Activated CD8-positive, alpha-beta T cell treated with anti-CD3 and anti-CD28 coated beads, Interleukin-2, amount 10 ng/mL, durations not matched to agents 7 days and 5 days (primary cell): ENCODE data around the gene DHRS3. TPM values are rescaled to one million over a fixed set of nuclear protein-coding genes. Genes with fewer than 3 reads are reported as not detected.
A peak's percentile ranks its signal among the peaks of the same experiment; 100 is the strongest.

Source experiments
- ATAC-seq: fragments of 150-1000 bp; cut with Tn5 transposase; one replicate; pipeline ENCODE4 v1.10.0; 2021; ENCODE audit warnings: moderate library complexity
- CTCF ChIA-PET: fragments of 350-600 bp; sonication (Branson Sonifier 250); formaldehyde crosslinking; loops from one replicate; lab custom pipeline; 2021; ENCODE audit warnings: antibody characterized with exemption; lab: Charles Lee
- POLR2A ChIA-PET: fragments of 350-600 bp; sonication (Branson Sonifier 250); formaldehyde crosslinking; loops from one replicate; lab custom pipeline; 2021; ENCODE audit warnings: antibody characterized with exemption; lab: Charles Lee
- DNase-seq: peaks from one replicate; pipeline ENCODE4 v3.0.0-alpha.2; 2020
- H3K27ac Mint-ChIP-seq: one replicate; pipeline ENCODE4 v1.8.0; 2021; ENCODE audit warnings: mild to moderate bottlenecking, mixed read lengths
- H3K27me3 Mint-ChIP-seq: one replicate; pipeline ENCODE4 v1.8.0; 2021; ENCODE audit warnings: low read depth, mixed read lengths
- H3K36me3 Mint-ChIP-seq: one replicate; pipeline ENCODE4 v1.8.0; 2021; ENCODE audit warnings: low read depth, mixed read lengths
- H3K4me1 Mint-ChIP-seq: one replicate; pipeline ENCODE4 v1.8.0; 2021; ENCODE audit warnings: low read depth, mixed read lengths
- H3K4me3 Mint-ChIP-seq: one replicate; pipeline ENCODE4 v1.8.0; 2021; ENCODE audit warnings: mild to moderate bottlenecking, mixed read lengths
- H3K9me3 Mint-ChIP-seq: one replicate; pipeline ENCODE4 v1.8.0; 2022; ENCODE audit warnings: mixed read lengths; ENCODE audit not compliant: insufficient read depth
- total RNA-seq, 2 experiments: library from RNA; stranded (reverse); gene quantifications; one replicate each; pipeline ENCODE4 v1.2.3, GENCODE V29; 2021

The DHRS3 gene
- total RNA-seq, 2 experiments from 2014 or later: 86.8 to 89.5 TPM

DNA sequence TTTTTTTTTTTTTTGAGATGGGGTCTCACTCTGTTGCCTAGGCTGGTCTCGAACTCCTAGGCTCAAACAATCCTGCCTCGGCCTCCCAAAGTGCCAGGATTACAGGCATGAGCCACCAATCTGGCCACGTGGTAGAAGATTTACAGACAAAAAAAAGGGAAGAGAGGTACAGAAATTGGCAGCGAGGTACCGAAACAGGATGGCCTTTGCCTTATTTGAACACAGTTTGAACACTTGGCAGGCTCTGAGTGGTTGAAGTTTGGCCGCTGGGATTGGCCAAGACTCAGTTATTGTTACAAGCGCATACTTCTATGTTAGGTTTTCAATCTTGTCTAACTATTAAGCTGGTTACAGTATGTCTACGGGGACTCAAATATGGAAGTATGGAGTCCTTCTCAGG lies 19.7 kb upstream of the DHRS3 start:
- ATAC-seq (no peak), DNase-seq (no peak)
- Mint-ChIP-seq H3K27ac (no peak overlapping the region), H3K4me1 (peaks cover 14% of the 10 kb centered on the region), H3K27me3 (no peaks in the 10 kb centered on the region), H3K9me3 (peaks cover 34% of the 10 kb centered on the region), H3K4me3 (no peak overlapping the region), H3K36me3 (peaks cover 2% of the 10 kb centered on the region)
- CTCF ChIA-PET: no interaction called here
- POLR2A ChIA-PET: no interaction called here

DNA sequence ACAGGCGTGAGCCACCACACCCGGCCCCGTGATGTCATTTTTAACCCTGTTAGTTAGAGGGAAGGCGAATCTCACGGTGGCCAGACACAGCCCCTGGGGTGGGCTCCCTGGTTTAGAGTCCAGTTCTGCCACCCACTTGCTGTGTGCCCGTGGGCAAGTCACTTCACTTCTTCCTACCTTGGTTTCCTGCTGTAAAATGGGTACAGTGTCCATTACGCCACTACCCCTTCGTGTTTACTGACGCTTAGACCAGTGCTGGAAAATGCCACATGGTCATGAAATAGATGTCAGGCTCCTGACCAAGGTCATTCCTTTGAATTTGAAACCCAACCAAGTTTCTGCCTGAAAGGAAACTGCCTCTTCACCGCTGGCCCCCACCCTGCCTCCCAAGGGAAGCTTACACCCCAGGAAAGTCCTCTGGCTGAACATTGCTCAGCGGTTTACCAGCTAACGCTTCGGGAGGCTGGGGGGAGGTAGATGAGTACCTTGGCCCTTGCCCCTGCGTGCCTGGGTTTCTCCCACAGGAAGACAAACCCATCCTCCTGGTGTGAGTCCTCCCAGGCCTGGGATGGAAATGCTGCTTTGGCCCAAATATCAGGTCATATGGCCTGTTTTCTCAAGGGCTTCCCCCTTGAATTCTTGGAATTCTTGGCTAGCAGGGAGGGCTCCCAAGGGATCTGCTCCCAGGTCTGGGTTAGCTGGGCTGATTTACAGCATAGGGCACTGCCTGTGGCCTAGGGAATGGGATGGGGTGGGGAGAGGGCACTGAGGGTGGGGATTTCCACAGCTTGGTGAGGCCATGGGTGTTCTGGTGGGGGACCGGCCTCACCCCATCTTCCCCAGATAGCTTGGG lies 18.3 kb upstream of the DHRS3 start:
- peaks cover 16% of the 10 kb centered on the region for H3K4me1 Mint-ChIP-seq
- H3K27me3 Mint-ChIP-seq: no peaks in the 10 kb centered on the region
- H3K4me3 Mint-ChIP-seq: no peak overlapping the region
- H3K9me3 Mint-ChIP-seq: peaks cover 29% of the 10 kb centered on the region
- no peak for DNase-seq
- ChIA-PET POLR2A (no interaction called here), CTCF (no interaction called here)
- no peak overlapping the region for H3K27ac Mint-ChIP-seq
- peaks cover 2% of the 10 kb centered on the region for H3K36me3 Mint-ChIP-seq
- no peak for ATAC-seq

DNA sequence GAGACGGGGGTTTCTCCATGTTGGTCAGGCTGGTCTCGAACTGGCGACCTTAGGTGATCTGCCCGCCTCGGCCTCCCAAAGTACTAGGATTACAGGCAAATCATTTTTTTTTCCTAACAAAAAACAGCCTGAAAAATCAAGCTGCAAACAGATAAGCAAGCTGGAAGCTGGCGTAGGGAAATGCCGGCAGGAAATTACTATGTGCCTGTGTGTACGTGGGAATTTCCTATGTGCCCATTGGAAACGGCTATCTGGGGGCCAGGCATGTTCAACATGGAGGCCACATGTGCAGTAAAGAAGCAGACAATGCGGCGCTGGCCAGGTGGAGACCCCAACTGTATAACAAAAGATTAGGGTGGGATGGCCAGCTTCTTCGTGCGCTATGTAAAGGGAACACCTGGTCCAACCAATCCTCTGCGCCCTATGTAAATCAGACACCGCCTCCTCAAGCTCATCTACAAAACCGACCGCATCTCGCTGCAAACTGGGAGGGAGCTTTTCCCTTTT lies 16.7 kb upstream of the DHRS3 start:
- ATAC-seq: no peak
- ChIA-PET CTCF (interaction anchor here (1.2 kb wide), 1 partner anchor 24 kb away, joined by 4 read pairs; no protein-coding TSS in a partner anchor), POLR2A (no interaction called here)
- Mint-ChIP-seq H3K4me1 (peaks cover 21% of the 10 kb centered on the region), H3K9me3 (peaks cover 16% of the 10 kb centered on the region), H3K36me3 (no peaks in the 10 kb centered on the region), H3K4me3 (no peak overlapping the region), H3K27me3 (peaks cover 3% of the 10 kb centered on the region), H3K27ac (no peak overlapping the region)
- DNase-seq: no peak

DNA sequence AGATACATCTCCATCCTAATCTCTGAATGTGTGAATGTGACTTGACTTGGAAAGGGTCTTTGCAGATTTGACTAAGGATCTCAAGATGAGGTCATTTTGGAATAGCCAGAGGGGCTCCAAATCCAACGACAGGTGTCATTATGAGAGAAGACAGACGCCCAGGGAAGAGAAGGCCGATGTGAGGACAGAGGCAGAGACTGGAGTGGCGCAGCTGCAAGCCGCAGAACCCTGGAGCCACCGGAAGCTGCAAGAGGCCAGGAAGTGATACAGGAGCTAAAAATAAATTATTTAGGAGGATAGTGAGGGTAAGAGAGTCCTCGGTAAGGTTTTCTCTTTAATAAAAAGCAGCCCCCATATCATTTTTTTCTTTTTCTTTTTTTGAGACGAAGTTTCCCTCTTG lies 16.1 kb upstream of the DHRS3 start:
- POLR2A ChIA-PET: no interaction called here
- Mint-ChIP-seq H3K9me3 (peaks cover 10% of the 10 kb centered on the region), H3K27me3 (peaks cover 4% of the 10 kb centered on the region), H3K4me3 (peak overlapping the region; percentile 4), H3K27ac (peak overlapping the region; percentile 26), H3K36me3 (no peaks in the 10 kb centered on the region), H3K4me1 (peaks cover 21% of the 10 kb centered on the region)
- CTCF ChIA-PET: interaction anchor here (1.2 kb wide), 1 partner anchor 25 kb away, joined by 4 read pairs; no protein-coding TSS in a partner anchor
- ATAC-seq (peak; percentile 49), DNase-seq (peak; percentile 30)

DNA sequence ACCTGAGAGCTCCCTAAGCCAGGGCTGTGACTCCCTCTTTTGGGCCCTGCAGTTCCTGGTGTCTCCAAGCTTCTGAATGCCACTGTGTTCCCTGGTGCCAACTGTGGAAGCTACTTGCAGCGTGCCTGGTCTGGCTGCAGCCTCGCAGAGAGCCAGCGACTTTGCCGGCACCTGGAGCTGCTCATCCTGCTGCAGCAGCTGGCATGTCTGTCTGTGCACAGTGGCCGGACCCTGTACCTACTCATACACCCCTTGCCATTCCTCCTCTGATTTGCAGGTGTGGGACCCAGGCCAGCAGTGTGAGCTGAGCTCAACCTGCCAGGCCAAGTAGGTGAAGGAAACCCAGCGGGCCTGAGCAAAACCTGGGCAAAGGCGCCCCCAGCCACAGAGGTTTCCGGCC lies 13.6 kb upstream of the DHRS3 start:
- Mint-ChIP-seq H3K36me3 (no peaks in the 10 kb centered on the region), H3K27ac (no peak overlapping the region), H3K4me3 (no peak overlapping the region), H3K4me1 (peaks cover 29% of the 10 kb centered on the region), H3K27me3 (peaks cover 5% of the 10 kb centered on the region), H3K9me3 (no peaks in the 10 kb centered on the region)
- DNase-seq (no peak), ATAC-seq (no peak)
- CTCF ChIA-PET: interaction anchor here (0.8 to 3.1 kb wide), 5 partner anchors 12 to 360 kb away, joined by 3 to 22 read pairs (median 4); no protein-coding TSS in a partner anchor
- POLR2A ChIA-PET: interaction anchor here (1.2 kb wide), 2 partner anchors 13 to 15 kb away, joined by 3 to 5 read pairs; partner anchors contain the start of gene DHRS3

DNA sequence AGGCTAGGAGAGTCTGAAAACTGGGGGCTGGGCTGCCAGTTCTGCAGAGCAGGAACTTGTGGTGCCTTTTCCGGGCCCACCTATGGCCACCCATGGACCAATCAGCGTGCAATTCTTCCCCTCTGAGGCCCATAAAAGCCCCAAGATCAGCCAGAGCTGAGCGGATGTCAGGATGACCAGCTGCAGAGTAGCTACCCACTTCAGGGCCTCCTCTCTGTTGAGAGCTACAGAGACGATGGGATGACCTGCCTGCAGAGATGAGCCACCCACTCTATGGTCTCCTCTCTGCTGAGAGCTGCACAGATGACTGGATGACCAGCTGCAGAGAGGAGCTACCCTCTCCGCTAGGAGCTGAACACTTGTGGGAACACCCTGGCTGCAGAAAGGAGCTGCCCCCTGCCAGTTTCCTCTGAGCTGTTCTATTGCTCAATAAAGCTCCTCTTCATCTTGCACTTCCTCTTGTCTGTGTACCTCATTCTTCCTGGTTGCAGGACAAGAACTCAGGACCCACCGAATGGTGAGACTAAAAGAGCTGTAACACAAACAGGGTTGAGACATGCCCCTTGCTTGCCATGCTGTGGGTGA lies 13.0 kb upstream of the DHRS3 start:
- DNase-seq: no peak

DNA sequence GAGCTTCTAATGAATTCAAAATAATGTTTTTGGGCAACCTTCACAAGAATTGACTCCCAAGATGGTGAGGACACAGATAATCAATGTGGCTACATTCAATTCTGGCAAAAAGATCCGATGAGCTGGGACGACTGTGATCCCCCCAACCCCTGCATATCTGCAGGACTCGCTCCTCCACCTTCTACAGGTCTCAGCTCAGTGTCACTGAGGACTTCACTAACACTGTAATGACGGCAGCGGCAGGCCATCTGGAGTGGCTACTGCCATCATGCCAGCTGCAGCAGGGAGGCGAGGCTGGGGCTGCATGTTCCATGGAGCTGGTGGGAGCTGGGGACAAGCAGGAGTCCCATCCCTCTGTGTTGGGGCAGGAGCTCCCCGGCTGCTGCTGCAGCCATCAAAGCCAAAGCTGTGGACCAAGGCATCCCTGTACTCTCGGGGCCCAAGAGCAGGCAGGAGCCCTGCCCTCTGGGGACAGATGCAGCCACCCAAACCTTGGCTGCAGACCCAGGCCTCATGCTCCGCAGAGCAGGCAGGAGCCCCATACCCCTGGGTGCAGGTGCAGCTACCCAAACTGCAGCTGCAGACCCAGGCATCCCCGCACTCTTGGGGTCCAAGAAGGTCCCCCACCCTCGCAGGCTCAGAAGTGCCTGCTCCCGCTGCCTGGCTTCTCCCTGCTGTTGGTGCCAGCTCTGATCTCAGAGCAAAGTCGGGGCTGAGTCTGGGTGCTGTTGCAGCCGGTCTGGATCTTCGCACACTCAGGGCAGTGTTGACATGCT lies 12.2 kb upstream of the DHRS3 start:
- Mint-ChIP-seq H3K9me3 (no peaks in the 10 kb centered on the region), H3K27me3 (peaks cover 5% of the 10 kb centered on the region), H3K4me3 (no peak overlapping the region), H3K36me3 (no peaks in the 10 kb centered on the region), H3K27ac (no peak overlapping the region), H3K4me1 (peaks cover 29% of the 10 kb centered on the region)
- DNase-seq (no peak), ATAC-seq (no peak)
- ChIA-PET POLR2A (interaction anchor here (1.1 kb wide), 1 partner anchor 11 kb away, joined by 3 read pairs; no protein-coding TSS in a partner anchor), CTCF (interaction anchor here (0.7 to 3.1 kb wide), 3 partner anchors 10 to 29 kb away, joined by 3 to 22 read pairs (median 4); no protein-coding TSS in a partner anchor)

More for the DNA sequence above, 13.0 kb upstream of the DHRS3 start:
- CTCF ChIA-PET: interaction anchor here (0.8 to 3.1 kb wide), 5 partner anchors 11 to 359 kb away, joined by 3 to 22 read pairs (median 4); no protein-coding TSS in a partner anchor
- no peak for ATAC-seq
- H3K4me1 Mint-ChIP-seq: peaks cover 29% of the 10 kb centered on the region
- H3K36me3 Mint-ChIP-seq: no peaks in the 10 kb centered on the region
- H3K9me3 Mint-ChIP-seq: no peaks in the 10 kb centered on the region
- POLR2A ChIA-PET: interaction anchor here (1.2 kb wide), 2 partner anchors 13 to 15 kb away, joined by 3 to 5 read pairs; partner anchors contain the start of gene DHRS3
- H3K4me3 Mint-ChIP-seq: no peak overlapping the region
- no peak overlapping the region for H3K27ac Mint-ChIP-seq
- peaks cover 5% of the 10 kb centered on the region for H3K27me3 Mint-ChIP-seq

DNA sequence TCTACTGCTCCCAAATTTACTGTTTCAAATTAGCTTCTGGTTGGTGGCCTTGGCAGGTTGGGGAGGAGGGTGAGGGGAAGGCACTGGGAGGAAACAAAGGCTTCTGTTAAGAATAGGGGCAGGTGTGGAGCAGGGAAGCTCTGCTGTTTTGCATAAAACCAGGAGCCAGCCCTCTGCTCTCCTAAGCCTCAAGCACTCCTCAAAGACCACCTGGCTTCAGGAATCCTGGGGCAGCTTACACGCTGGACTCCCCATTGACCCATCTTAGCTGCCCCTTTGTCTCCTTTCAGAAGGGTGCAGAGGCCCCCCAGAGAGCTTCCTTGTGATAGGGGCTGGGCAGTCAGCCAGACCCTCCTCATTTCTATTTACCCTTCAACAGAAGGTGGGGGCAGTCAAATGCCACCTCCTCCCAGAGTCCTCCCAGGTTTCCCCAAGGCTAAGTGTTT lies 11.5 kb upstream of the DHRS3 start:
- CTCF ChIA-PET: interaction anchor here (0.7 to 3.1 kb wide), 2 partner anchors 10 to 30 kb away, joined by 3 to 22 read pairs; no protein-coding TSS in a partner anchor
- H3K9me3 Mint-ChIP-seq: no peaks in the 10 kb centered on the region
- H3K27me3 Mint-ChIP-seq: peaks cover 5% of the 10 kb centered on the region
- DNase-seq: no peak
- H3K4me1 Mint-ChIP-seq: peaks cover 27% of the 10 kb centered on the region
- POLR2A ChIA-PET: interaction anchor here (0.6 to 1.1 kb wide), 2 partner anchors 11 to 22 kb away, joined by 3 read pairs; no protein-coding TSS in a partner anchor
- no peaks in the 10 kb centered on the region for H3K36me3 Mint-ChIP-seq
- no peak for ATAC-seq
- no peak overlapping the region for H3K4me3 Mint-ChIP-seq
- H3K27ac Mint-ChIP-seq: no peak overlapping the region

DNA sequence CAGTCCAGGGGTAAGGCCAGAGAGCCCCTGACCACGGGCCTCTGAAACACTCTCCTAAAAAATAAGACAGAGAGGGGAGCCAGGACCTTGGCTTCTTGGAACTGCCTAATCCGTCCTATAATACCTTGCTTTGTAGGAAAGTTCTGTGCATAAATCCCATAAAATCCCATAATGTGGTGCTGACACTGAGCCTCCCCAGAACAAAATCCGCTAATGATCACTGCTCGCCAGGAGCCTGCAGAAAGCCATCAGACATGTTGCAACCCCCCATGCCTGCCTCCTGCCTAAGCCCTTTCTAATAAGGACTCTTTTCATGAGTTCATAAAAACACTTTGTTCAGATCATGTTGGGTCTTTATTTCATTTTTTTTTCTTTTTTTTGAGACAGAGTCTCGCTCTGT lies 9.3 kb upstream of the DHRS3 start:
- POLR2A ChIA-PET: no interaction called here
- Mint-ChIP-seq H3K9me3 (no peaks in the 10 kb centered on the region), H3K27ac (no peak overlapping the region), H3K4me1 (peaks cover 19% of the 10 kb centered on the region), H3K36me3 (no peaks in the 10 kb centered on the region), H3K4me3 (no peak overlapping the region), H3K27me3 (peaks cover 5% of the 10 kb centered on the region)
- ATAC-seq (no peak), DNase-seq (no peak)
- CTCF ChIA-PET: interaction anchor here (1.0 kb wide), 1 partner anchor 31 kb away, joined by 3 read pairs; no protein-coding TSS in a partner anchor

DNA sequence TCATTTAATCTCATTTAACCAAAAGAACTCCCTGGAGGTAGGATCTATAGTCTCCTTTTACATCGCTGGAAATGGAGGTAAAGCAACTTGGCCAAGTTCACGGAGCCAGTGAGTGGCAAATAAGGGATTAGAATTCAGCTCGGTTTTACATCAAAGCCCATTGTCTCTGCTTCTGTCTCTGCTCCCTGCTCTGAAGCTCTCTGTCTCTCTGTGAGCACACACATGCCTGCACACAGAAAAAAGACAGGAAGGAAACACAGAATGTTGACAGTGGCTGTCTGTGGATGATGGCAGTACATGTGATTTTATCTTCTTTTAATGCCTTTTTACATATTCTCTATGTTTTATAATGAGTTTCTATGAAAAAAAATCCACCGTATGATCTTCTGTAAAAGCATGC lies 8.9 kb upstream of the DHRS3 start:
- Mint-ChIP-seq H3K36me3 (peaks cover 3% of the 10 kb centered on the region), H3K9me3 (no peaks in the 10 kb centered on the region), H3K27ac (no peak overlapping the region), H3K4me3 (no peak overlapping the region), H3K27me3 (peaks cover 5% of the 10 kb centered on the region), H3K4me1 (peaks cover 21% of the 10 kb centered on the region)
- POLR2A ChIA-PET: no interaction called here
- DNase-seq (no peak), ATAC-seq (no peak)
- CTCF ChIA-PET: interaction anchor here (0.6 to 1.0 kb wide), 2 partner anchors 32 to 355 kb away, joined by 3 read pairs; no protein-coding TSS in a partner anchor

DNA sequence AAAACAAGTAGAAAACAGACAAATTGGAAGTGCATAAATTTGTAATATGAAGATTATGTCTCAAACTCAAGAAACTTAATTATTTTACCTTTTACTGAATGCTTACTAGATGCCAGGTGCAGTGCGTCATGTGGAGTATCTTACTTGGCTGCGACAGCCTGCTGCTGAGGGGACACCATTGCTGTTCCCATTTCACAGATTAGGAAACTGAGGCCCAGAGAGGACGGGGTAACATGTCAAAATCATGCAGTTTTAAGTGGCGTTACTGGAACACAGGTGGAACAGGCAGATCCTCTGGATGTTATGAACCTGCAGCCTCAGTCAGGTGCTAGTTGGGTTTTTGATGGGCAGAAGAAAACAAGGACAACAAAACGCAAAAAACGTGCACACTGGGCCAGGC lies 7.3 kb upstream of the DHRS3 start:
- Mint-ChIP-seq H3K27ac (no peak overlapping the region), H3K27me3 (peaks cover 5% of the 10 kb centered on the region), H3K9me3 (no peaks in the 10 kb centered on the region), H3K4me1 (peaks cover 30% of the 10 kb centered on the region), H3K4me3 (no peak overlapping the region), H3K36me3 (peaks cover 4% of the 10 kb centered on the region)
- DNase-seq: no peak
- ChIA-PET POLR2A (no interaction called here), CTCF (interaction anchor here (1.5 kb wide), 1 partner anchor 27 kb away, joined by 3 read pairs; no protein-coding TSS in a partner anchor)
- ATAC-seq: no peak
